MV-4-11 (cell line): ENCODE measurements around the gene CDKAL1.
A peak's percentile ranks its signal among the peaks of the same experiment; 100 is the strongest.

Experiments used
- DNase-seq: peaks from one replicate; lab custom pipeline; 2025; lab: John Stamatoyannopoulos, UW

CDKAL1 gene

GRCh38 chr6:21141616-21142303 is 607.5 kb downstream of the CDKAL1 start:
- no peak for DNase-seq

- no peak for DNase-seq
Observed at GRCh38 chr6:21142741-21143140, 608.5 kb downstream of the CDKAL1 start.

GRCh38 chr6:21143645-21144044 is 609.4 kb downstream of the CDKAL1 start:
- no peak for DNase-seq

- no peak for DNase-seq
Observed at GRCh38 chr6:21144928-21145327, 610.7 kb downstream of the CDKAL1 start.

- DNase-seq, result no peak
Observed at GRCh38 chr6:21147995-21148394, 613.7 kb downstream of the CDKAL1 start.

GRCh38 chr6:21149470-21149869 is 615.2 kb downstream of the CDKAL1 start:
- no peak for DNase-seq

- no peak for DNase-seq
Observed at GRCh38 chr6:21150667-21151066, 616.4 kb downstream of the CDKAL1 start.

- DNase-seq, result no peak
Observed at GRCh38 chr6:21151119-21151518, 616.9 kb downstream of the CDKAL1 start.

GRCh38 chr6:21151530-21151929 is 617.3 kb downstream of the CDKAL1 start:
- DNase-seq, result no peak

GRCh38 chr6:21157186-21157929 is 623.1 kb downstream of the CDKAL1 start:
- DNase-seq, result no peak

GRCh38 chr6:21158149-21158548 is 623.9 kb downstream of the CDKAL1 start:
- DNase-seq, result no peak

GRCh38 chr6:21158873-21159272 is 624.6 kb downstream of the CDKAL1 start:
- DNase-seq, result no peak

- no peak for DNase-seq
Observed at GRCh38 chr6:21159465-21159864, 625.2 kb downstream of the CDKAL1 start.

- no peak for DNase-seq
Observed at GRCh38 chr6:21161707-21162106, 627.5 kb downstream of the CDKAL1 start.

GRCh38 chr6:21163110-21163837 is 629.0 kb downstream of the CDKAL1 start:
- no peak for DNase-seq

GRCh38 chr6:21163838-21164180 is 629.6 kb downstream of the CDKAL1 start:
- no peak for DNase-seq

GRCh38 chr6:21164768-21165326 is 630.6 kb downstream of the CDKAL1 start:
- peak; percentile 61 for DNase-seq

GRCh38 chr6:21166754-21167153 is 632.5 kb downstream of the CDKAL1 start:
- DNase-seq, result no peak

GRCh38 chr6:21167790-21168189 is 633.5 kb downstream of the CDKAL1 start:
- no peak for DNase-seq

- DNase-seq, result no peak
Observed at GRCh38 chr6:21171801-21172200, 637.5 kb downstream of the CDKAL1 start.

GRCh38 chr6:21173031-21173430 is 638.8 kb downstream of the CDKAL1 start:
- peak; percentile 4 for DNase-seq

GRCh38 chr6:21173678-21174077 is 639.4 kb downstream of the CDKAL1 start:
- no peak for DNase-seq

GRCh38 chr6:21176197-21176596 is 641.9 kb downstream of the CDKAL1 start:
- no peak for DNase-seq
